ENCODE data around the gene TWIST1.

TWIST1 gene

GRCh38 chr7:19112274-19113001, 5.0 kb downstream of the TWIST1 start:
- no peak for FAIRE-seq

DNA sequence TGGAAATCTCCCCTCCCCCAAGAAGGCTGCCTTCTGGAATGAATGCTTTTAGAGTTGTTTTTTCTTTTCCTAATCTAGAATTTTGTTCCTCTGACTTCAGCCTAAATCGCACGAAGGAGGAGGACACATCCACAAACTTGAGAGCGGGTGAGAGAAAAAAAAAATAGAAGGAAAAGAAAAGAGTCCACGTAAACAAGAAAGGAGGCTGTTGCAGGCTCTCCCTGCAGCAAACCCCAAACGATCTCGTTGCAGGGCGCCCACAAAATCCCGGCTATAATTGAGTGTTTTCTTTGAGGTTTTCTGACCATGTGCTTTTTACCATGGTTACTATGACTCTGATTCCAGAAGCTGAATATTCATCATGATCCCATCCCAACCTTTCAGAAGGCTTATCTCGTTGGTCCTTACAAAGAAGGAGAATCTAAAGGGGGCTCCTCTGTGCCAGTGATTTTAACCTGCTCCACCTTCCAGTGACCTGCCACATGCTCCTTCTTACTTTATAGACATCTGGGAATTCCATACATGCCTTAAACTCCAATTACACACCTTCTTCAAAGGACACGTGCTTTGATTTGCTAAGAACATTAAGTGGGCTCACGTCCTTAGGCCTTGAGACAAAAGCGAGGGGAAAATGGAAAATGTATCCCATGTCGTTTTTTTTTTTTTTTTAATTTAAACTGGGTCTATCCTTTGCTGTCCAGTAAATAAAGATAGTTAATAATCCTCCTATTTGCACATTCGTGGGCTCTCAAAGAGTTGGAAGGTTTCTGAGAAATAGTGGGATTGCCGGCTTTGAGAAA, 5.8 kb downstream of the TWIST1 start:
- FAIRE-seq, result no peak

DNA sequence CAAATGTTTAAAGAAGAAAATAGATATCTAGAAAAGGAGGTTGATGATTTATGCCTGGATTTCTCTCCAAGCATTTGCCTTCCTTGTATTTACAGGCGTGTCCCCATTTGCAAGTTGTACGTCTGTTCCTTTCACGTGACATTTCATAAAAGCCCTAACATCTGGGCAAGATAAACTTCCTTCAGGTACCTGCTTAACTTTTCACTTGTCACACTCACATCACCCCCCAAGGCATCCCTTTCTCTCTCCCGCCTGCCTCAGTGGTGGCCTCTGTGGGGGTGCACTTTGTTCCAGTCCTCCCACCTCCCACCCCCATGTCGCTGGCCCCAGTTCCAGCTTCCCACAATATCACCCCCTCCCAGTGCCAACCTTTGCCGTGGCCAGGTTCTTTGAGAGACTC, 6.7 kb downstream of the TWIST1 start:
- FAIRE-seq, result no peak

GRCh38 chr7:19110026-19110730, 7.3 kb downstream of the TWIST1 start:
- FAIRE-seq, result no peak

- FAIRE-seq, result no peak
Measured at GRCh38 chr7:19109000-19109946, 8.2 kb downstream of the TWIST1 start.

DNA sequence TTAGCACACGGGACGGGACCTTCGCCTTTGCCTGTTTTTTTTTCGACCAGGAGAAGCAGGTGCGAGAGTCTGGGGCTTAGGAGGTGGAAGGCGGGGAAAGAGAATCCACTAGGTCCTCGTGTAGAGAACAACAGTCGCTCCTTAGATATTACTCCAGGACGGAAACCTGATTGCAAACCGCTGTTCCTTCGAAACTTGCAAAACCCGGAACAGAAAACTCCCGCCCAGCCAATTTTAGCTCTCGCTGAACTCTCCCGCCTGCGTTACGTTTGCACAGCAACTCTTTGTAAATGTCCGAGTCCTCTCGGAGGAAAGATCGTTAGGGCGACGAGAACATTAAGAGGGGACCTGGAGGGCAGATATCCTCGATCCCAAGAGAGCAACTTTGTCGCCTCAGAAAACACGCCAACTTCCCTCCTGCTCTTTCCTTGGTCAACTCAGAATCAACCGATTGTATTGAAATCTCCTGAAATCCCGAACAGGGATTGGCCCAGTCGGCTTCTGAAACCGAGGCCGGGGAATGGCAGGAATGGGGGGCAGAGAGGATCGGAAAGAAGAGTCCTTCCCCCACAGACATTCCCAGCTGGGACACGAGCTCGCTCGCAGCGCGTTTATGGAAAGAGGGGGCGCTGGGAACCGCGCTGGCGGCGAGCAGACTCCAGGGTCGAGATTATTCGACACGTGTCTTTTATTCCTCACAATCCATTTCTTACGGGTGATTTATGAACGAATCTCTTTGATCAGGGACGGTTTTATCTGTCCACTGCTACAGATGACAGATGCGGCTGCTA, 9.9 kb downstream of the TWIST1 start:
- no peak for FAIRE-seq

DNA sequence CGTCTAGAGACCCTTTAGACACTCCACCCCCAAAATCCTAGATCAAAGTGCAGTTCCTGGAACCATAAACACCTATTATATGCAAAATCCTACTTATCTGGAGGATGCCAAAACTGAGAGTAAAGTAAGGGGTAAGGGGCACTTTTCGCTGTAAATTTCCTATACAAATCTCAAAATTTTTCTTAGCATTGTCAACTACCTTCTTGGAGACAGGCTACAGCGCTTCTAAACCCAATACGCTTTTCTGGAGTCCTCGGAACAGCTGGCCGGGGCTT, 10.4 kb downstream of the TWIST1 start:
- FAIRE-seq, result no peak

GRCh38 chr7:19106241-19107080, 11.0 kb downstream of the TWIST1 start:
- no peak for FAIRE-seq

GRCh38 chr7:19105546-19105945, 11.9 kb downstream of the TWIST1 start:
- no peak for FAIRE-seq

- no peak for FAIRE-seq
Measured at GRCh38 chr7:19104811-19105210, 12.6 kb downstream of the TWIST1 start.

DNA sequence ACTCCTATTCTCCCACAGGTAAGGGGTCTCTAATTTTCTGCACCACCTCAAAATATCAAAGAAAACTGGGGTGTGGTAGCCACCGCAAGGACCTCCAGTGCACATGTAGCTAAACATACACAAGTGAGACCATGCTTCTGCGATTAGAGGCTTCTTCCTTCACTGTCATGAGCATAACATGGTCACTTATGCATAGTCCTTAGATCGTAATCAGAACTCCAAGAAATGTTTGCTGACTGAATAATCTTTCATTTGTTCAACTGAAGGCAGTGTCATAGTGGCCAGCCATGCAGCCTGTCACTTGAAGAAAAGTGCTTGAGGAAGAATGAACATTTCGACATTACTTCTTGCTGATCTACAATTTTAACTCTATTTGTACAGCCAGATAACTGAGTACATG, 14.6 kb downstream of the TWIST1 start:
- no peak for FAIRE-seq

DNA sequence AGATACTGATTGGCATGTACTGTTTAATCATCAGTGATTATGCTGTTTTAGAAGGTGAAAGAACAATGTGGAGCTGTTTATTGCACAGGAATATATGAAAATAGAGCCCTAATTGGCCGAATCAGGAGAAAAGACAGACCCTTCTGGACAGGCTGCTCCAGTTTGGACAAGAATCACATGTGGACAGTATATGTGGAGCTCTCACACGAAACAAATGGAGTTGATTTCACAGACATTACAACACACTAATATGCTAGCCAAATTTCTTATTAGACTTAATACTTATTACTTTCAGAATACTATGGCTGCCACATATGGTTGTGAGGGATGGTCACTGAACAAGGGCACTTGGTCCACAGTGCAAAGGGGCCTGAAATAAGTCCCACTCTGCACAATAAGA, 15.5 kb downstream of the TWIST1 start:
- no peak for FAIRE-seq

DNA sequence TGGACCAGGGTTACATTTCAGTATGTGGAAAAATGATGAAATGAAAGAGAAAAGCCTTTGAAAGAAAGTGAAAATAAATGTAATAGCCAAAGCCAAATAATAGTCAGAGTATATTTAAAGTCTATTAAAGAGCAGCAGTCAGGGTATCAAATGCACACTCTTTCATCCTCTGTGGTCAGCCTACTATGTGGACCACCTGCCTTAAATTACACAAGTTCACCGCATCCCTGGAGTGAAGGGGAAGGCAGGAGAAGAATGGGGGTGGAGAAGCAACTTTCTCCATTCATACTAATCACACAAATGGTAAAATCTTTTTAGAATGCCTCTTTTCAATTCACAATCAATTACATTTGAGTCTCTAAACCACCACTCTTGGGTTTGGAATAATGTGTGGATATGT, 16.0 kb downstream of the TWIST1 start:
- FAIRE-seq, result no peak

DNA sequence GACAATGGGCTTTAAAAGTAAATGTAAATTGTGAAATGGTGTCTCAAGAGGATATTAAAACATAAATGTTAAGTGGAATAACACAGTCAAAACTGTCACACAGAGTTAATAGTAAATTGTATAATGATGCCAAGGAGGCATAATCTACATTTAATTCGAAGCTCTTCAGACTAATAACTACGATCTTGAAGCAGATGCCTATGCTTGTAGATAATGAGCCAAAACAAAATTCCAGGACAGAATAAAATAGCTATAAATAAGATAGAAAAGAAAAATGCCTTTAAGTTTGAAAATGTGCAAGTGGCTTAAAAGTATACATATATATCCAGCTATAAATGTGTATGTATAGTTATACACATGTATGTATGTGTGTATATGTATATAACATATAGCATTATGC, 17.5 kb downstream of the TWIST1 start:
- FAIRE-seq, result no peak

DNA sequence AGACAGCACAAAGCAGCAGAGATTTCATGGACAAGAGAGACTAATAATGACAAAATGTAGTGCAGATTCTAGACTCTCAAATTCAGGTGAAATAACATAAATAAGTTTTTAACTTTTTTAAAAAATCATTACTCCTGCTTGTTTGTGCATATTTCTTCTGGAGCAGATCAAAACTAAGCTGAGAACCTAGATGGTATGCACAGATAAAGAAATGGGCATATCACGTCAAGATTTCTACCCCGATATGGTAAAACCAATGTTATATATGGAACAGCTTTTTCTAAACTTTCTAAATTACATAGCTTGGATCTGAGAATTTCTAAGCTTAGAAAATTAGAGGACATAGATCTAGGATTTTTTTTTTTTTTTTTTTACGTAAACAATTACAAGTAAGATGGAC, 18.2 kb downstream of the TWIST1 start:
- no peak for FAIRE-seq

DNA sequence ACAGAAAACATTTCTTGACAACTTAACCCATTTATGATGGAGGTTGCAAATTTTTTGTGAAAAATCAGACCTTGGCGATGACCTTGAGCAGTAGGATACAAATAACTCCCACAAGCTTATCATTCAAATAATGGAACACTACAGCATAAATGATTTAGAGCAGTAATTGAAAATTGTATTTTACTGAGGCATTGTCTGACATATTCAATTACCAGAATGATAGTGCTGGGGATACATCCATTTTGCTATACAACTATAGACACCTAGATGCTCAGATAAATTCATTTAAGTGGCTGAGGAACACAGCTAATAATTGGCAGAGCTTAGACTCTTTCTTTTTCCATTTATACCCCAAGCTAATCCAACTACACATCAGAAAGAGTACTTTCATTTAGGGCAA, 18.9 kb downstream of the TWIST1 start:
- FAIRE-seq, result no peak

DNA sequence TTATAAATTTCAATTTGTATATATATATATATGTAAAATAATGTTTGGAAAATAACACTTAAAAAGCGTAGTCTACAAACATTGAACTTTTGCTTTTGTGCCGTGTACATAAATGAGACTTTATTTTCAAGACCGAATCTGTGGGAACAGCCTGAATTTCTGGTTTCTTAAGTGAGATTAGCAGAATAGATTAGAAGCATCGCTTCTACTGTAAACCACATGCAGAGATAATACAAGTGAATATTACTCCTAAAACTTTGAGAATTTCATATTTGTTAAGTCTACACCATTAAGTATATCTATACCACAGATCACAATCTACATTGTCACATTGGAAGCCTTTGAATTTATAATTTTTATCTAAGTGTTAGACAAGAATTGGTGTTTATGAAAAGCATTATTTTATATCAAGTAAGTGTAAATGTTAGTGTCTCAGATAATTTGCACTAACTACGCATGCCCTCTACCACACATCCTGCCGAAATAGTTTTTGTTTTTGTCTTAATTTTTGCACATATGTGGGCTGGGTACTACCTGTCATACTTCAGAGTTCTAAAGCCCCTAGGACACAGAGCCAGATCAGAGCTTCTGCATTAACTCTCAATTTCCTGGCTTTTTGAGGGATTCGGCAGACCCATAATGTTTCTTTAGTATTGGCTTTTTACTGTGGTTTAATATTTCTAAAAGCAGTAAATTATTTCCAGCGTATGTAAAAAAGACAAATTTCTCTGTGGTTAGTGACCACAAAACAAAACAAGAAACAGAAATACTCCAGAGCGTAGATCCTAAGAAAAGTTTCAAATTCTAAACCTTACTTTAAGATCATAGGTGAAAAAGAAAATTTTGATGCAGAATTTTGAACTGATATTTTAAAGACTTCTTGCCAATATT, 20.0 kb downstream of the TWIST1 start:
- no peak for FAIRE-seq

DNA sequence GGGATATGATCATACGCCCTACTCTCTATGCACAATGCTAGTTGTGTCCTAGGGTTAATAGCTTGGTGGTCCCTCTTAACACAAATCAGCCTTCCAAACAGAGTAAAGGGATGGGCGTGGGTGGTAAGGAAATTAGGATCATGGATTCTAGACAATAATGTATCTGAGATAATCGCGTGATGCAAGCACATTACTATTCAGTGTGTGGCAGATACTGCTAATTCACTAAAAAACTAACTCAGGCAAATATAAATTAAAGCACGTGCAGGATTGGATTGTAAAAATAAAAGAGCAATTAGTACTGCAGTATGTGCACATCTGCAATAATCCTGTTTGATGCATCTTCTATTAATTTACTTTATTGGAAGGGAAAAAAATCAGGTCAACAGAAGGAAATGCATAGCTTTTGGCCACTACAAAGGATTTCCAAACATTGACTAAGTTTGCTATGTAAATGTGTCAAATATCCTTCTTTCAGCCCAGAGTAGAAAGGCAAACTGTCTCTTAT, 22.0 kb downstream of the TWIST1 start:
- FAIRE-seq, result no peak

DNA sequence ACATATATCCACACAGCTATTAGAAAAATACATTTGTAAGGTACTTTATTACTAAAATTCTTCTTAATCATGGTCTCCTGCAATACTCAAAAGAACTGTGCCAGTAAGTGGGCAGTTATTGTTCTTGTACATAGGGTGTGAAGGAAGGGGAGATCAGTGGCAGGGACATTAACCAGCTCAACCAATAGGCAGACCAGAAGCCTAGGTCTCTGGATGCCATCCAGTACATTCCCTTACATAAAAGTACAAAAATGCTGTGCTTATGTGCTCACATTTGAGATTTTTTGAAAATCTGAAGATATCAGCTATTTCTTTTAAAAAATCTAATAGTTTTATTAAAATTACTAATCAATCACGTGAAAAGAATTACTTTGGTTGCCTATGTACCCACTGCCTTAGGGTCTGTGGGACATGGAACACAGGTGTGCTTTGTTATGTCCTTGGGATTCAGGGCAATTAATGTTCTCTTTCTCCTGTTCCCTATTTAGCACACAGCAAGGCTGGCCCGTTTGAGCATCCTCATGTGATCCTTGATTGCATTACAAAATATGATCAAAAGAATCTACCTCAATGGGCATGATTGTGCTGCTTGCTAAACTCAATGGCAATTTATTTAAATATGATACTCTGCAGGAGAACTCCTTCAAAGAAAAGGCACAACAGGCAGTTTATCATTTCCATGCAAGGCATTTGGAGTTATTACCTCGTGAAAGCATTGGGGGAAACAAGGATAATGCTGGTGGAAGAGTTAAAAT, 22.7 kb downstream of the TWIST1 start:
- no peak for FAIRE-seq

Data from TTC549 (cell line).